Activated CD4-positive, alpha-beta T cell treated with anti-CD3 and anti-CD28 coated beads for 36 hours (primary cell): ENCODE data around the gene CXCR2. TPM values are rescaled to one million over a fixed set of nuclear protein-coding genes. Genes with fewer than 3 reads are reported as not detected.

Experiments used
- ATAC-seq: fragments of 200-7000 bp; cut with Tn5 transposase; one replicate; pipeline ENCODE4 v1.10.0; 2021; ENCODE audit warnings: mild to moderate bottlenecking, moderate library complexity
- CTCF ChIA-PET: fragments of 350-600 bp; sonication (Branson Sonifier 250); formaldehyde crosslinking; loops from one replicate; lab custom pipeline; 2021; ENCODE audit warnings: antibody characterized with exemption; lab: Charles Lee
- POLR2A ChIA-PET: fragments of 350-600 bp; sonication (Branson Sonifier 250); formaldehyde crosslinking; loops from one replicate; lab custom pipeline; 2021; ENCODE audit warnings: antibody characterized with exemption, inconsistent platforms; lab: Charles Lee
- DNase-seq: peaks from one replicate; pipeline ENCODE4 v3.0.0-alpha.2; 2020
- H3K27ac Mint-ChIP-seq: one replicate; pipeline ENCODE4 v1.8.0; 2021; ENCODE audit warnings: mixed read lengths
- H3K27me3 Mint-ChIP-seq: one replicate; pipeline ENCODE4 v1.8.0; 2021; ENCODE audit warnings: mixed read lengths
- H3K36me3 Mint-ChIP-seq: one replicate; pipeline ENCODE4 v1.8.0; 2021; ENCODE audit warnings: low read depth, mixed read lengths
- H3K4me1 Mint-ChIP-seq: one replicate; pipeline ENCODE4 v1.8.0; 2021; ENCODE audit warnings: mixed read lengths
- H3K4me3 Mint-ChIP-seq: one replicate; pipeline ENCODE4 v1.8.0; 2021; ENCODE audit warnings: mild to moderate bottlenecking, moderate library complexity, mixed read lengths
- H3K9me3 Mint-ChIP-seq: one replicate; pipeline ENCODE4 v1.8.0; 2021; ENCODE audit warnings: low read depth, mixed read lengths
- intact Hi-C, 2 experiments: fragments of 100-400 bp; cut with DNase I in 1 of 2; cut with micrococcal nuclease in 1 of 2; formaldehyde crosslinking; loops; one replicate each; pipeline versions ENCODE4 v1.14.2 to v1.15.1; 2022 to 2024; cut with DNase I, micrococcal nuclease
- total RNA-seq, 2 experiments: library from RNA; stranded (reverse); gene quantifications; one replicate each; pipeline ENCODE4 v1.2.3, GENCODE V29; 2021

Gene CXCR2
- total RNA-seq, 2 experiments from 2014 or later, result 0.14 to 0.32 TPM

DNA sequence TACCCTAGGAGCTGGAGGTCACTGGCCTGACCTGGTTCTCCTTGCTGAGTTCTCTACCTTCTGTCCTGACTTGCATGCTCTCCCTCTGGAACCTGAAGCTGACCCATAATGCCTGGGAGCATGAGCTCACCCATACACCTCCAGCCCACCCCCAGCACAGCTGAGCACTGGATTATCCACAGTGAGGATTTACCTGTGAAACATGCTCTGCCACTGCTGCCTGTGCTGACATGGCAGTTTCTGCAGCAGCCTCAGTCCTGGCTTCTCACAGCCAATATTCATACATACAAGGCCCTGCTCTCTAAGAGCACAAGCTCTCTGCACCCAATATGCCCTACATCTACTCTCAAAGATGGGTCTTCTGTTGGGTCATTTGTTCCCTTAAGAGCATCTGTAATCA is 5.0 kb downstream of the CXCR2 start:
- Mint-ChIP-seq H3K4me3 (no peak overlapping the region), H3K27me3 (peaks cover 2% of the 10 kb centered on the region), H3K27ac (no peak overlapping the region), H3K36me3 (no peaks in the 10 kb centered on the region), H3K4me1 (peaks cover 4% of the 10 kb centered on the region), H3K9me3 (no peaks in the 10 kb centered on the region)
- POLR2A ChIA-PET, result no interaction called here
- CTCF ChIA-PET, result interaction anchor here (0.5 to 0.6 kb wide), 2 partner anchors 10 to 393 kb away, joined by 3 read pairs; no protein-coding TSS in a partner anchor
- ATAC-seq, result no peak
- DNase-seq, result no peak
- intact Hi-C loops, result no loop called here

DNA sequence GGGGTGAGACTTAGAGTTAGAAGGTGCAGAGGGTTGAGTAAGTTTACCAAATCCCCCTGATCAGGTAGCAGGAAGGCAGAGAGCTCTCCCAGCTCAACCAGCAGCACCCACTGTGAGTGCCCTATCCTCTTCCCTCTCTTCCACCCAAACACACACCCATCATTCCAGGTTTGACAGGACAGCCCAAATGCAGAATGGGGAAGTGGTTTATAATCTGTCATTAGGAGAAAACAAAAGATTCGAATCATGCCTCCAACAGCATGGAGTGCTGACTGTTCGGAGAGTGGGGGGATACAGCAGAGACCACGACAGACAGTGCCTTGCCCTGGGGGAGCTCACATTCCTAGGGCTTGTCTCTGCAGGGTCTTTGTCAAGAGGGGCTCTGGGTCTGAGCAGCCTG is 11.7 kb downstream of the CXCR2 start:
- Mint-ChIP-seq H3K4me1 (no peaks in the 10 kb centered on the region), H3K27ac (no peak overlapping the region), H3K9me3 (no peaks in the 10 kb centered on the region), H3K27me3 (peaks cover 24% of the 10 kb centered on the region), H3K4me3 (no peak overlapping the region), H3K36me3 (no peaks in the 10 kb centered on the region)
- ChIA-PET POLR2A (no interaction called here), CTCF (interaction anchor here (1.9 kb wide), 1 partner anchor 16 kb away, joined by 4 read pairs; no protein-coding TSS in a partner anchor)
- intact Hi-C loops, result no loop called here
- DNase-seq, result no peak
- ATAC-seq, result no peak

DNA sequence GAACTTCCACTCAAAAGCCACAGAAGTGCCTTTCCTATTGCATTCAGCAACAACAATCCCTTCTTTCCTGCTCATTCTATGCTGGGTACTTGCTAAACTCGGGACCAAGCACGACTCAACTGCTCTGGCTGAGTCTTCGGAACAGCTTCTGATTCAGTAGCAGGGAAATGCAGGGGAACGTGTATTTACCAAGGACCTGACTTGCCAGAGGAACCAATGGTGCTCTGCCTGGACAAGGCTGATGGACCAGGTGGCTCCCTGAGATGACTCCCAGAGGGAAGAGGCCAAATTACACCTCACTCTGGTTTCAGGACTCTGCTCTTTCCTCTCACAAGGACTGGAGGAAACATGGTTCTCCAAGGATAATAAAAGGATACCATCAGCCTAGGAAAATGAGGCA is 12.2 kb downstream of the CXCR2 start:
- CTCF ChIA-PET, result no interaction called here
- peaks cover 24% of the 10 kb centered on the region for H3K27me3 Mint-ChIP-seq
- no peak overlapping the region for H3K4me3 Mint-ChIP-seq
- H3K36me3 Mint-ChIP-seq, result no peaks in the 10 kb centered on the region
- intact Hi-C loops, result no loop called here
- POLR2A ChIA-PET, result no interaction called here
- DNase-seq (no peak), ATAC-seq (no peak)
- no peaks in the 10 kb centered on the region for H3K9me3 Mint-ChIP-seq
- H3K27ac Mint-ChIP-seq, result no peak overlapping the region
- H3K4me1 Mint-ChIP-seq, result no peaks in the 10 kb centered on the region

DNA sequence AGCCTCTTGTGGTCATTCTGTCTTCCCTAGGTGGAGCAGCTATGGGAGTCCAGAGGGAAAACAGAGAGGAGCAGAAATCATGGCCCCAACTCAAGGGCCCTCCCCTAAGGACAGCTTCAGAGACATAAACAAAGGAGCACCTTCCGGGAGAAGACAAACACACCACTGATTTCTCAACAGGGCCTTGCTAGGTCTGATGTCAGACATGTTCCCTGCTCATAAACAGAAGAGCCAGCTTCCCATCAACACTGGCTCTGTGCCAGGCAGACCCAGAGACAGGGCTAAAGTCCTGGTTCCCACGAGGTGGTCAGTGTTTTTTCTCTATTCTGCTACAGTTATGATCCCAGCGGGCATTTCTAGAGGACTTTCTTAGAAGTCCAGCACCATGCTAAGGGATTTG is 19.3 kb downstream of the CXCR2 start:
- POLR2A ChIA-PET, result no interaction called here
- ATAC-seq (no peak), DNase-seq (no peak)
- H3K27me3 Mint-ChIP-seq, result peaks cover 2% of the 10 kb centered on the region
- CTCF ChIA-PET, result no interaction called here
- H3K9me3 Mint-ChIP-seq, result no peaks in the 10 kb centered on the region
- intact Hi-C loops, result no loop called here
- H3K4me1 Mint-ChIP-seq, result no peaks in the 10 kb centered on the region
- no peak overlapping the region for H3K4me3 Mint-ChIP-seq
- H3K36me3 Mint-ChIP-seq, result no peaks in the 10 kb centered on the region
- H3K27ac Mint-ChIP-seq, result no peak overlapping the region

DNA sequence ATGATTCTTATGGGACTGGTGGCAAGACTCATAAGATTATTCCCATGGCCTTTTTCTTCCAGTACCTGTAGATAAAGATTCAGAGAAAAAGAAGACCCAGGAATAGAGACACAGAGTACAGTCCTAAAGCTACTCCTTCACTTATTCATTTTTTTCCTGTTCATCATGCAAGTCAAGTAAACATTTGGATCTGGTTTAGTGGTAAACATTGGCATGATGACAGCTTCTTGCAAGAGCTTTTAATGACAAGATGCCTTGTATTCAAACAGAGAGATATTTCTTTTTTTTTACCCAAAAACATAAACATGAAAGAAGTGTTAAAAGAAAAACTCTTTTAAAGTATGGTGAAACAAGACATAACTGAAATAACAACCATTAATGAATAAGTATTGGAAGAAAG is 20.2 kb downstream of the CXCR2 start:
- Mint-ChIP-seq H3K9me3 (no peaks in the 10 kb centered on the region), H3K27me3 (peaks cover 2% of the 10 kb centered on the region), H3K36me3 (no peaks in the 10 kb centered on the region), H3K4me1 (no peaks in the 10 kb centered on the region), H3K4me3 (no peak overlapping the region), H3K27ac (no peak overlapping the region)
- ChIA-PET CTCF (no interaction called here), POLR2A (interaction anchor here (0.7 kb wide), 1 partner anchor 1824 kb away, joined by 6 read pairs; no protein-coding TSS in a partner anchor)
- intact Hi-C loops, result no loop called here
- DNase-seq (no peak), ATAC-seq (no peak)

DNA sequence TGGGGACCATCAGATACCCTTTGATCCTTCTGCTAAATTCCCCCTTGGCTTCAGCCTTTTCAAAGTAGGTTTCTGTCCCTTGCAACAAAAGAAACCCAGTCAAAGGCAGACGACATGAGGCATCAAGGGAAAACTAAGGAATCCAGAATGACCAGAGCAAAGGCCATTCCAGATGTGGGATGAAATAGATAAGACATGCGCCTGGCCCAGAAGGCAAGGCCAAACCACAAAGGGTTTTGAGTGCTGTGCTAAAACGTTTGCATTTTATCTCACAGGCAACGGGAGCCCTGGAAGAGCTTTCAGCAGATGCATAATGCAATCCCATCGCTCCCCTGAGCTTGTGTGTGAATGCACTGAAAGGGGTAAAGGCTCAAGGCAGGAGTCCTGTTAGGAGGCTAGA is 23.3 kb downstream of the CXCR2 start:
- Mint-ChIP-seq H3K9me3 (no peaks in the 10 kb centered on the region), H3K4me1 (no peaks in the 10 kb centered on the region), H3K27me3 (peaks cover 2% of the 10 kb centered on the region), H3K27ac (no peak overlapping the region), H3K4me3 (no peak overlapping the region), H3K36me3 (no peaks in the 10 kb centered on the region)
- no peak for ATAC-seq
- DNase-seq, result no peak
- POLR2A ChIA-PET, result no interaction called here
- intact Hi-C loops, result no loop called here
- CTCF ChIA-PET, result interaction anchor here (0.9 kb wide), 1 partner anchor 22 kb away, joined by 3 read pairs; no protein-coding TSS in a partner anchor

DNA sequence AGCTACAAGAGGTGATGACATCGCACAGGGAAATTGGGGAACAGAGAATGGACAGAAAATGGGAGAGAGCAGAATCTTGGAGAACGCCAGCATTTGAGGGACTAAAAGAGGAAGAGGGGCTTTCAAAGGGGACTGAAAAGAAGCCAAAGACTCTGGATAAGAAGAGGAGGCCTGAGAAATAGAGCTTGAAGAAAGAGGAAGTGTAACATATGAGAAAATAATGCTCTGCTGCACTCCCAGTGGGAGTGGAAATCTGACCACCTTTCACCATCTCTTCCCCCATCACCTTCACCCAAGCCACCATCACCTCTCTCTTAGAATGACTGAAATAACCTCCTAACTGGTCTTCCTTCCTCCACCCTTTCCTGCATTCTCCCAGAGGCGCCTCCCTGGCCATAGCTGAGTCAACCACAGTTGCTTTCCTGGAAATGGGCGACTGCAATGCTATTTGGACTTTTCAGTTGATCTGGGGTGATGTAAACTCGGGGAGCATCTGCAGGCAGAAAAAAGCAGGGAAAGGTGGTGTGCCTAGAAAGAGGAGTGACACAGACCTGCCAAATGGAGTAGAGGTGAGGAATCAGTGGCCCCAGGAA is 24.1 kb downstream of the CXCR2 start:
- H3K4me1 Mint-ChIP-seq, result no peaks in the 10 kb centered on the region
- H3K9me3 Mint-ChIP-seq, result no peaks in the 10 kb centered on the region
- intact Hi-C loops, result no loop called here
- no peak overlapping the region for H3K27ac Mint-ChIP-seq
- no peaks in the 10 kb centered on the region for H3K36me3 Mint-ChIP-seq
- ChIA-PET CTCF (interaction anchor here (0.9 to 1.2 kb wide), 2 partner anchors 22 to 365 kb away, joined by 3 to 4 read pairs; no protein-coding TSS in a partner anchor), POLR2A (no interaction called here)
- no peak overlapping the region for H3K4me3 Mint-ChIP-seq
- H3K27me3 Mint-ChIP-seq, result peaks cover 2% of the 10 kb centered on the region
- DNase-seq, result no peak
- ATAC-seq, result no peak

DNA sequence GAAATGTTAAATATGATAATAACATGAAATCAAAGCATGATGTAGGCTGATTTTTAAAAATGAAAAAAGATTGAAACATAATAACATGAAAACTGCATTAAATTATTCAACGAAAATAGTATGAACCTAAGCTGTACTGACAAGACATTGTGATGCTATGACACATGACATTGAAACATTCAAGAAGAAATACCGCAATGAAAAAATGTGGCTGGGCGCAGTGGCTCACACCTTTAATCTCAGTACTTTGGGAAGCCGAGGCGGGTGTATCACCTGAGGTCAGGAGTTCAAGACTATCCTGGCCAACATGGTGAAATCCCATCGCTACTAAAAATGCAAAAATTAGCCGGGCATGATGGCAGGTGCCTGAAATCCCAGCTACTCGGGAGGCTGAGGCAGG is 26.3 kb downstream of the CXCR2 start:
- no peak for DNase-seq
- no peak for ATAC-seq
- intact Hi-C loops, result no loop called here
- ChIA-PET POLR2A (no interaction called here), CTCF (interaction anchor here (1.4 kb wide), 1 partner anchor 32 kb away, joined by 3 read pairs; no protein-coding TSS in a partner anchor)
- H3K27ac Mint-ChIP-seq, result no peak overlapping the region
- H3K36me3 Mint-ChIP-seq, result no peaks in the 10 kb centered on the region
- H3K27me3 Mint-ChIP-seq, result peaks cover 2% of the 10 kb centered on the region
- H3K9me3 Mint-ChIP-seq, result no peaks in the 10 kb centered on the region
- no peak overlapping the region for H3K4me3 Mint-ChIP-seq
- no peaks in the 10 kb centered on the region for H3K4me1 Mint-ChIP-seq

DNA sequence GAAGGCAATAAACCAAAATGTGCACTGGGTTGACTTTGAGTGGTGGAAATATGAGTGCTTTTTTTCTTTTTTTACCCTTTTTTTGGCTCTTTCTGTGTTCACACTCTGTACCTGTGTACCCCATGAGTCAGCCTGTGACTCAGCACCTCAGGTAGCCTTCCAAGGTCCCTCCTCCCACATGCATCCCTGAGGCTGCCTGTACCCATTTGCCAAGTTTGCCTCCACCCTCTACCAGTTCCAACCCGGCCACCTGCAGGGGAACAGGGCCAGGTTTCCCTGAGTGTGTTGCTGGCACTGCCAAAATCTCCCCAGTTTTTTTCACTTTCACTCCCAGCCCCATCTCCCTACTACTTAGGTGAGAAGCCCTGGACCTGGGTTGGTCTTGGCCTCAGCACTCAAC is 26.9 kb downstream of the CXCR2 start:
- no peaks in the 10 kb centered on the region for H3K4me1 Mint-ChIP-seq
- H3K9me3 Mint-ChIP-seq, result no peaks in the 10 kb centered on the region
- ATAC-seq, result no peak
- DNase-seq, result no peak
- CTCF ChIA-PET, result interaction anchor here (1.4 to 1.5 kb wide), 2 partner anchors 16 to 32 kb away, joined by 3 to 4 read pairs; no protein-coding TSS in a partner anchor
- H3K36me3 Mint-ChIP-seq, result no peaks in the 10 kb centered on the region
- intact Hi-C loops, result no loop called here
- no peak overlapping the region for H3K27ac Mint-ChIP-seq
- H3K27me3 Mint-ChIP-seq, result peaks cover 2% of the 10 kb centered on the region
- POLR2A ChIA-PET, result no interaction called here
- H3K4me3 Mint-ChIP-seq, result no peak overlapping the region

DNA sequence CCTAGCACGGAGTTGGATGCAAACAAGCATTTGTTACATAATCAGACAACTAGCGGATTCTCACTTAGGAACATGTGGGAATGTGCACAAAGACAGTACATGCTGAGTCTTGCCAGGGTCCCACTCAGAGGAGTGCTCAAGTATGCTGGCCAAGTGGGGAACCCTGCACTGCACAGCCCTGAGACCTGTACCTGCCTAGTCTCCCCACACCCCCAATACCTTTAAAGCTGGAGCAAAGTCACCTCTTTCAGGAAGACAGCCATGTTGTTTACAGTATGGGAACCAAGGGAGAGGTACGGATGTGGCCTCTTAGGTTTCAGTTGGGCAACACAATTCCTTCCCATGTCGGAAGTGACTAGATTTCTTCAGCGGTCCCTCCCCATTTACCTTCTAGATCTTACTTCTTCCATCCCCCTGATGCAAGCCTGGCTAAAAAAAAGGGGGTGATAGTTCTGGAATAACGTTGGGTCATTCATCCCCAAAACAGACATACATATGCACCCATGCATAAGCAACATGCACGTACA is 30.2 kb downstream of the CXCR2 start:
- Mint-ChIP-seq H3K27me3 (peaks cover 2% of the 10 kb centered on the region), H3K4me1 (no peaks in the 10 kb centered on the region), H3K4me3 (no peak overlapping the region), H3K36me3 (no peaks in the 10 kb centered on the region), H3K9me3 (no peaks in the 10 kb centered on the region), H3K27ac (no peak overlapping the region)
- no peak for DNase-seq
- ATAC-seq, result no peak
- intact Hi-C loops, result no loop called here
- CTCF ChIA-PET, result interaction anchor here (1.7 kb wide), 1 partner anchor 87 kb away, joined by 4 read pairs; the partner anchor contains the start of gene RUFY4
- POLR2A ChIA-PET, result no interaction called here

DNA sequence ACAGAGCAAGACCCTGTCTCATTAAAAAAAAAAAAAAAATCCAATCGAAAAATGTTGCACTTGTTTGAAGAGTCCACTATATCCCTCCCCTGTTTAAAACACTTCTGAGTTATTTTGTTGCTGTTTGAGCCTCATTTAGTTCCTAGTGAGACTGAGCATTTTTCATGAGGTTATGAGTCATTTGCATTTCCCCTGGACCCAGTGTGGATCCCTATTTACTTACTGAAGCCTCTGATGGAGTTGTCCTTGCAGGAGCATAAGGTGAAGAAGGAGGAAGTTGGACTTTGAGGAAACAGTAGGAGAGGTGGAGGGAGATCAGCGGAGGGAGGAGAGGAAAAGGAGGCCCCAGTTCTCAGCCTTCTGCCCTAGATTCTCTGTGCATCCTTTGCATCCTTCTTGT is 35.8 kb downstream of the CXCR2 start:
- peaks cover 2% of the 10 kb centered on the region for H3K27me3 Mint-ChIP-seq
- ATAC-seq (no peak), DNase-seq (no peak)
- H3K27ac Mint-ChIP-seq, result no peak overlapping the region
- H3K36me3 Mint-ChIP-seq, result no peaks in the 10 kb centered on the region
- CTCF ChIA-PET, result no interaction called here
- H3K9me3 Mint-ChIP-seq, result no peaks in the 10 kb centered on the region
- H3K4me1 Mint-ChIP-seq, result peaks cover 3% of the 10 kb centered on the region
- POLR2A ChIA-PET, result no interaction called here
- H3K4me3 Mint-ChIP-seq, result no peak overlapping the region
- intact Hi-C loops, result no loop called here

DNA sequence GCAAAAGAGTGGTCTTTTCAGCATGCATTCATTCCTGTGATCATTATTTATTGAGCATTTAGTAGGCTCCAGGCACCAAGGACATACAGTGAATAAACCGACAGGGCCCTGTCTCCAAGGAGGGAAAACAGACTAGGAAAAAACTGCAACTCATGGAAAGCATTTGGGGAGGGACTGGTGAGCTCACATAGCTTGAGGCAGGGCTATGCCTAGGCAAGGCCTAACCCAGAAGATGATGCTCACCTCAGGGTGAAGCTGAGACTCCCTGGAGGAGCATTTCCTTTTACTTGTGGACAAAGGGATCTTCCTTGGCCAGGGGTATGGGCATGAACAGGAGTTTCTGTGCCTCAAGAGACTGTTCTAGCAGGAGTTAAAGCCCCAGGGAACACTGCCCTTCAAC is 37.0 kb downstream of the CXCR2 start:
- peaks cover 2% of the 10 kb centered on the region for H3K27me3 Mint-ChIP-seq
- ATAC-seq, result no peak
- no peaks in the 10 kb centered on the region for H3K36me3 Mint-ChIP-seq
- H3K4me1 Mint-ChIP-seq, result peaks cover 13% of the 10 kb centered on the region
- DNase-seq, result no peak
- H3K9me3 Mint-ChIP-seq, result no peaks in the 10 kb centered on the region
- ChIA-PET CTCF (interaction anchor here (1.0 kb wide), 1 partner anchor 17 kb away, joined by 3 read pairs; no protein-coding TSS in a partner anchor), POLR2A (no interaction called here)
- no peak overlapping the region for H3K4me3 Mint-ChIP-seq
- no peak overlapping the region for H3K27ac Mint-ChIP-seq
- intact Hi-C loops, result no loop called here
